Esophagus muscularis mucosa (tissue), 4 donors: ENCODE data around the gene B3GALNT2. TPM values are rescaled to one million over a fixed set of nuclear protein-coding genes. Genes with fewer than 3 reads are reported as not detected.

Source experiments
- DNase-seq: peaks from one replicate; pipeline ENCODE4 v3.0.0-alpha.2; 2017; ENCODE audit errors: extremely low spot score
- H3K27ac ChIP-seq, 4 donors: fragments of 200-600 bp; sonication (generic); replicated peaks in 1 of 4; 1 replicate in 3 of 4; 2 replicates in 1 of 4; pipeline ENCODE4 v1.5.1; 2016 to 2019; ENCODE audit warnings: mild to moderate bottlenecking in 1 of 4
- H3K27me3 ChIP-seq, 4 donors: fragments of 200-600 bp; sonication (generic); one replicate each; pipeline versions ENCODE4 v1.5.1 to v1.6.0; 2016 to 2019
- H3K36me3 ChIP-seq, 4 donors: fragments of 200-600 bp; sonication (generic); one replicate each; pipeline ENCODE4 v1.5.1; 2016 to 2019
- H3K4me1 ChIP-seq, 4 donors: fragments of 200-600 bp; sonication (generic); one replicate each; pipeline ENCODE4 v1.5.1; 2016 to 2019
- H3K4me3 ChIP-seq, 4 donors: fragments of 200-600 bp; sonication (generic); 1 replicate in 2 of 4; 2 replicates in 2 of 4; pipeline ENCODE4 v1.5.1; 2016 to 2019; ENCODE audit warnings: mild to moderate bottlenecking in 4 of 4, moderate library complexity in 1 of 4
- H3K9me3 ChIP-seq, 4 donors: fragments of 200-600 bp; sonication (generic); 1 replicate in 3 of 4; 2 replicates in 1 of 4; pipeline ENCODE4 v1.5.1; 2016 to 2019
- CTCF ChIP-seq, 3 experiments: fragments of 200-600 bp in 2 of 3; fragments of 450-650 bp in 1 of 3; sonication (generic) in 2 of 3; IDR thresholded peaks; one replicate each; pipeline ENCODE4 v1.5.1; 2017 to 2019; ENCODE audit warnings: antibody characterized with exemption in 3 of 3, mild to moderate bottlenecking in 2 of 3, moderate library complexity in 1 of 3
- EP300 ChIP-seq: sonication (generic); formaldehyde crosslinking; IDR thresholded peaks from one replicate; pipeline ENCODE4 v1.6.1; 2017; ENCODE audit warnings: antibody characterized with exemption
- POLR2A ChIP-seq: fragments of 450-650 bp; IDR thresholded peaks from one replicate; pipeline ENCODE4 v1.6.1; 2017; ENCODE audit warnings: antibody characterized with exemption, moderate library complexity, mild to moderate bottlenecking, low read depth
- POLR2AphosphoS5 ChIP-seq, 2 donors: sonication (generic); formaldehyde crosslinking; IDR thresholded peaks; one replicate each; pipeline ENCODE4 v1.6.1; 2017; ENCODE audit warnings: antibody characterized with exemption in 2 of 2
- WGBS: methylation state at CpG from one replicate; pipeline ENCODE4 v1.1.5; 2018; 5-methylcytosine and 5-hydroxymethylcytosine counted together
- intact Hi-C: fragments of 100-400 bp; cut with DNase I; formaldehyde crosslinking; loops from one replicate; pipeline ENCODE4 v1.15.1; 2023
- small RNA-seq, 3 donors: library from RNA; depleted of rRNA; stranded (forward); fragments of <200 nt; gene quantifications; one replicate each; pipeline ENCODE3, GENCODE V24; 2016
- total RNA-seq, 4 donors: library from RNA; depleted of rRNA; stranded (reverse); fragments of >200 nt; gene quantifications; one replicate each; pipeline versions ENCODE4 v1.1.0 to v1.2.1, GENCODE V29; 2016

The B3GALNT2 gene
- total RNA-seq, 4 donors from 2014 or later, result 49.0 to 68.4 (median 55.5) TPM

- intact Hi-C loops, result no loop called here
- H3K36me3 ChIP-seq, result peaks cover 0 to 13% (median 4%) of the 10 kb centered on the region in 4 donors
- no peaks in the 10 kb centered on the region for H3K27me3 ChIP-seq
- WGBS, result 73% methylated on average over 1 of the region's 1 CpG
- peaks cover 0 to 2% (median 0%) of the 10 kb centered on the region in 4 donors for H3K4me1 ChIP-seq
- no peaks in the 10 kb centered on the region for H3K9me3 ChIP-seq
- H3K27ac ChIP-seq, result no peak overlapping the region
- DNase-seq, result no peak
- no peak overlapping the region for H3K4me3 ChIP-seq
- TF ChIP-seq POLR2A, result no peak
- TF ChIP-seq POLR2AphosphoS5 (IDR thresholded peaks at IDR 0.05), result no peak
- TF ChIP-seq EP300, result no peak
- TF ChIP-seq CTCF (IDR thresholded peaks at IDR 0.05), result no peak
Observed at GRCh38 chr1:235403593-235403992, 100.7 kb downstream of the B3GALNT2 start.

GRCh38 chr1:235402457-235403200 is 101.6 kb downstream of the B3GALNT2 start:
- H3K4me1 ChIP-seq, result no peaks in the 10 kb centered on the region
- 97% methylated on average over 7 of the region's 7 CpGs for WGBS
- no peaks in the 10 kb centered on the region for H3K27me3 ChIP-seq
- peaks cover 0 to 13% (median 4%) of the 10 kb centered on the region in 4 donors for H3K36me3 ChIP-seq
- no peak overlapping the region for H3K27ac ChIP-seq
- no peak overlapping the region for H3K4me3 ChIP-seq
- intact Hi-C loops, result no loop called here
- no peak for DNase-seq
- no peaks in the 10 kb centered on the region for H3K9me3 ChIP-seq
- TF ChIP-seq CTCF (IDR thresholded peaks at IDR 0.05) (no peak), POLR2A (no peak), POLR2AphosphoS5 (IDR thresholded peaks at IDR 0.05) (no peak), EP300 (no peak)

- intact Hi-C loops, result no loop called here
- no peaks in the 10 kb centered on the region for H3K9me3 ChIP-seq
- H3K27ac ChIP-seq, result no peak overlapping the region
- no peak for DNase-seq
- WGBS, result 82% methylated on average over 4 of the region's 4 CpGs
- H3K4me3 ChIP-seq, result no peak overlapping the region
- H3K36me3 ChIP-seq, result peaks cover 0 to 13% (median 4%) of the 10 kb centered on the region in 4 donors
- H3K4me1 ChIP-seq, result no peaks in the 10 kb centered on the region
- no peak for TF ChIP-seq EP300
- TF ChIP-seq POLR2A, result no peak
- no peak for TF ChIP-seq CTCF (IDR thresholded peaks at IDR 0.05)
- TF ChIP-seq POLR2AphosphoS5 (IDR thresholded peaks at IDR 0.05), result no peak
- no peaks in the 10 kb centered on the region for H3K27me3 ChIP-seq
Observed at GRCh38 chr1:235401251-235401650, 103.0 kb downstream of the B3GALNT2 start.

Small RNA genes lying within 50 kb of the gene (small RNA-seq; reads per million reads assigned to genes)
- gene MTCO3P46, result 0 reads per million in 3 donors
- gene MTND4LP21, result 0 reads per million in 3 donors
- gene RPS21P1, result 0 reads per million in 3 donors

Other genes with a start within 250 kb of the B3GALNT2 start
- 10 to 100 TPM; 23.0 to 38.2 (median 29.2) TPM for gene ARID4B, start 176.3 kb downstream of the B3GALNT2 start, total RNA-seq
- 10 to 100 TPM; 25.7 to 30.5 (median 28.7) TPM for gene GGPS1, start 175.9 kb downstream of the B3GALNT2 start, total RNA-seq
- 10 to 100 TPM; 10.6 to 21.6 (median 15.3) TPM for gene TBCE, start 137.0 kb downstream of the B3GALNT2 start, total RNA-seq
- gene GNG4, start 145.3 kb upstream of the B3GALNT2 start, total RNA-seq, result 1 to 10 TPM in 1 of 4 donors, under 1 TPM in 3; 0.42 to 1.5 (median 0.76) TPM